Kidney epithelial cell (primary cell): ENCODE results near the gene CSNK1A1. TPM values are rescaled to one million over a fixed set of nuclear protein-coding genes. Genes with fewer than 3 reads are reported as not detected.

Source experiments
- DNase-seq: peaks from one replicate; pipeline ENCODE4 v3.0.0-alpha.2; 2010; ENCODE audit warnings: low read depth
- H3K27me3 ChIP-seq: 2 replicates; pipeline ENCODE4 v1.6.0; 2011; ENCODE audit warnings: low read length; ENCODE audit not compliant: control insufficient read depth, insufficient read depth
- H3K36me3 ChIP-seq: 2 replicates; pipeline ENCODE4 v1.5.1; 2011; ENCODE audit warnings: low read length; ENCODE audit not compliant: control insufficient read depth, insufficient read depth
- H3K4me3 ChIP-seq: 2 replicates; pipeline ENCODE4 v1.5.1; 2011; ENCODE audit warnings: low read depth, mild to moderate bottlenecking, control low read depth, low read length
- total RNA-seq: library from RNA; depleted of rRNA; stranded (reverse); fragments of >200 nt; gene quantifications from 2 replicates; pipeline ENCODE4 v1.2.3, GENCODE V29; 2015
- TF ChIP-seq, protein P1 (sequence below): IDR thresholded peaks from 2 replicates; pipeline ENCODE4 v1.5.1; 2011; ENCODE audit warnings: mild to moderate bottlenecking, moderate library complexity, low read length, control low read depth, inconsistent platforms; ENCODE audit not compliant: insufficient read depth, poor library complexity, severe bottlenecking

The CSNK1A1 gene
- total RNA-seq, 1 donor from 2014 or later: 270 TPM

DNA sequence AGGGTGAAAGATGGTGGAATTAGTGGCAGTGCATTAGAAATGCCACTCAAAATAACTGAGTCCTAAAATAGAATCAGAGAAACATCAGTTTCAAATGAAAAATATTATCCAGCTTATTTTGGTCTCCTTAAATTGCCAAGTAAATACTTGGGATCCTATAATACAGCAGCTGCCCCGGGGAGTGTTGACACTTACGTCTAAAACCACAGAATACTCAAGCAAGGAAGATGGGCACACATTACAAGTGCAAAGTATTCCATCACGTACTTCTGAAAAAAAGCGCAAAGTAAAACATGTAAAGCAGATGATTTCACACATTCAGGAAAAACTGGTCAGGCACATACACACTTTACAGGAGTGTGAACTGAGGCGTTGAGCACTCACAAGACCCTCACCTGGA, 27.7 kb upstream of the CSNK1A1 start:
- TF ChIP-seq, protein P1, sequence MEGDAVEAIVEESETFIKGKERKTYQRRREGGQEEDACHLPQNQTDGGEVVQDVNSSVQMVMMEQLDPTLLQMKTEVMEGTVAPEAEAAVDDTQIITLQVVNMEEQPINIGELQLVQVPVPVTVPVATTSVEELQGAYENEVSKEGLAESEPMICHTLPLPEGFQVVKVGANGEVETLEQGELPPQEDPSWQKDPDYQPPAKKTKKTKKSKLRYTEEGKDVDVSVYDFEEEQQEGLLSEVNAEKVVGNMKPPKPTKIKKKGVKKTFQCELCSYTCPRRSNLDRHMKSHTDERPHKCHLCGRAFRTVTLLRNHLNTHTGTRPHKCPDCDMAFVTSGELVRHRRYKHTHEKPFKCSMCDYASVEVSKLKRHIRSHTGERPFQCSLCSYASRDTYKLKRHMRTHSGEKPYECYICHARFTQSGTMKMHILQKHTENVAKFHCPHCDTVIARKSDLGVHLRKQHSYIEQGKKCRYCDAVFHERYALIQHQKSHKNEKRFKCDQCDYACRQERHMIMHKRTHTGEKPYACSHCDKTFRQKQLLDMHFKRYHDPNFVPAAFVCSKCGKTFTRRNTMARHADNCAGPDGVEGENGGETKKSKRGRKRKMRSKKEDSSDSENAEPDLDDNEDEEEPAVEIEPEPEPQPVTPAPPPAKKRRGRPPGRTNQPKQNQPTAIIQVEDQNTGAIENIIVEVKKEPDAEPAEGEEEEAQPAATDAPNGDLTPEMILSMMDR: no peak
- no peak for DNase-seq
- Histone ChIP-seq H3K27me3 (no peaks in the 10 kb centered on the region), H3K4me3 (no peak overlapping the region), H3K36me3 (no peaks in the 10 kb centered on the region)

DNA sequence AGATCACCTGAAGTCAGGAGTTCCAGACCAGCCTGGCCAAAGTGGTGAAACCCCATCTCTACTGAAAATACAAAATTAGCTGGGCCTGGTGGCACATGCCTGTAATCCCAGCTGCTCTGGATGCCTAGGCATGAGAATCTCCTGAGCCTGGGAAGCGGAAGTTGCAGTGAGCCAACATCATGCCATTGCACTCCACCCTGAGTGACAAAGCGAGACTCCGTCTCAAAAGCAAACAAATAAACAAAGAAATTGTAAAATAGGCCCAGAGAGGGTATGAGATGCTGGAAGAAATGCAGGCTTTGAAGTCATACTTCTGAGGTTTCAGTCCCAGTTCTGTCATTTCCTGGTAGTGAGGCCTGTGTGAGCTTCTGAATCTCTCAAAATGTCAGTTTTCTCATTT, 24.8 kb upstream of the CSNK1A1 start:
- Histone ChIP-seq H3K27me3 (no peaks in the 10 kb centered on the region), H3K36me3 (no peaks in the 10 kb centered on the region), H3K4me3 (no peak overlapping the region)
- no peak for DNase-seq
- TF ChIP-seq, protein P1: no peak

DNA sequence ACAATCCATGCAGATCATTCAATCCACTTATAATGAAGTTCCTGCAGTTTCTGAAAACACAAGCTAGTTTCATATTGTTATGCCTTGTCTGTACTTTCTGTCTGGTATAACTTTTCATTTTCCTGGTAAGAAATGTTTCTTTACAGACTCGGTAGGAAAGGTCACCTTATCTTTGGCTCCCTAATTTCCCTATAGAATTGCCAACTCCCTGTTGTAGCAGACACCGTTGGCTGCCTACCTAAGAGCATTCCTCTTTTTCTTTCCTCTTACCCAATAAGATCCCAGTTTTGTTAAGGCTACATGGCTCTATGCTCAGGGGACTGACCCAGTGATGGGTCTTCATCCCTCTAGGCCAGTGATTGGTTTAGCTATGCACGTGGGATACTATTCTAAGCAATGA, 23.9 kb upstream of the CSNK1A1 start:
- H3K4me3 ChIP-seq: no peak overlapping the region
- TF ChIP-seq, protein P1: no peak
- H3K36me3 ChIP-seq: no peaks in the 10 kb centered on the region
- DNase-seq: no peak
- H3K27me3 ChIP-seq: no peaks in the 10 kb centered on the region

DNA sequence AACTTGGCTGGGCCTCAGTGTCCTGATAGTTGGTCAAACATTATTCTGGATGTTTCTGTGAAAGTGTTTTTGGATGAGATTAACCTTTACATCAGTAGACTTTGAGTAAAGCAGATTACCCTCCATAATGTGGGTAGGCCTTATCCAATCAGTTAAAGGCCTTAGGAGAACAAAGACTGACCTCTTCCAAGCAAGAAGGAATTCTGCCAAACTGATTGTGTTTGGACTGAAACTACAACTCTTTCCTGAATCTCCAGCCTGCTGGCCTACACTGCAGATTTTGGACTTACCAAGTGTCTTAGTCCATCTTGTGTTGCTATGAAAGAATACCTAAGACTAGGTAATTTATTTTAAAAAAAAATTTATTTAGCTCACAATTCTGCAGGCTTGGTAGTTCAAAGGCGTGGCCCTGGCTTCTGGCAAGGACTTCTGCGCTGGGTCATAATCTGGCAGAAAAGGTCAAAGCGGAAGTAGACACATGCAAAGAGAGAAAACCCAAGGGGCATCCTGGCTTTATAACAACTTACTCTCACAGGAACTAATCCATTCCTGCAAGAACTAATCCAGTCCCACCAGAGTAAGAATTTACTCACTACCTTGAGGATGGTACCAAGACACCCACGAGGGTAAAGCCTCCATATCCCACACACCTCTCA, 21.5 kb upstream of the CSNK1A1 start:
- no peaks in the 10 kb centered on the region for H3K27me3 ChIP-seq
- no peaks in the 10 kb centered on the region for H3K36me3 ChIP-seq
- no peak for DNase-seq
- no peak overlapping the region for H3K4me3 ChIP-seq
- TF ChIP-seq, protein P1: no peak

DNA sequence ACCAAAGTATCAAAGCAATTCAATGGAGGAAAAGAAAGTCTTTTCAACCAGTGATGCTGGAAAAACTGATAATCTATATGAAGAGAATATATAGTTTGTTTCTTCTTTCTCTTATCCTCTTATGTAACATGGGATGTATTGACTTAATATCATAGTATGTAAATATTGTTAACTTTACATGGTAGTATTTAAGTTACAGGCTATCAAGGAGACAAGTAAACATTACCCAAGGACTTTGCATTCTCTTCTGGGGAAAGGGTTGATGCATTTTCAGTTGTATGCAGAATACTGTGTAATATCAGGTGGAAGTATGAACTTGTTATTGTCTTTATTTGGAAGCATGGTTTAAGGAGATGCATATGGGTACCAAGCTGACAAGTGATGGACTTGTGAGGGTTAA, 20.9 kb upstream of the CSNK1A1 start:
- Histone ChIP-seq H3K4me3 (no peak overlapping the region), H3K36me3 (no peaks in the 10 kb centered on the region), H3K27me3 (no peaks in the 10 kb centered on the region)
- TF ChIP-seq, protein P1: no peak
- DNase-seq: no peak

DNA sequence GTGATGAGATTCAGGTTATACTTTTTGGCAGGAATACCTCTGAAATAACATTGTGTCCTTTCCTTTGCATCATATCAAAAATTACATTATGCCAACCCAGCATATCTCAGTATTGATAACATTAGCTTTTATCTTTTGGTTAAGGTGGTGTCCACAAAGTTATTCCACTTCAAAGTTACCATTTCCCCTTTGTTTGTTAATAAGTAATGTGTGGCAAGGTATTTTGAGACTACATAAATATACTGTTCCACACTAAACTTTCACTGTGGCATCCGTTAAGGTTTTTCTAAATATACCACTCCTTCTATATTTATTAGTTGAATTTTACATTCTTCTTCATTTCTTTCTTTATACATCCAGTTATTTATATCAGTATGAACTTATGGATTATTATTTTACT, 16.0 kb upstream of the CSNK1A1 start:
- Histone ChIP-seq H3K36me3 (no peaks in the 10 kb centered on the region), H3K27me3 (no peaks in the 10 kb centered on the region), H3K4me3 (no peak overlapping the region)
- no peak for DNase-seq
- TF ChIP-seq, protein P1: no peak
